Chondrocyte (in vitro differentiated cells): ENCODE measurements around the gene HEBP1. TPM values are rescaled to one million over a fixed set of nuclear protein-coding genes. Genes with fewer than 3 reads are reported as not detected.

Experiments used
- DNase-seq: peaks from one replicate; pipeline ENCODE4 v3.0.0; 2021; ENCODE audit warnings: mixed read lengths, low spot score
- H3K27ac Mint-ChIP-seq: one replicate; pipeline ENCODE4 v1.8.0; 2021; ENCODE audit warnings: mild to moderate bottlenecking, moderate library complexity, mixed read lengths; ENCODE audit not compliant: unreplicated experiment
- H3K27me3 Mint-ChIP-seq: 2 replicates; pipeline ENCODE4 v1.8.0; 2021; ENCODE audit warnings: low read depth, mixed read lengths
- H3K36me3 Mint-ChIP-seq: 2 replicates; pipeline ENCODE4 v1.8.0; 2021; ENCODE audit warnings: low read depth, mixed read lengths
- H3K4me1 Mint-ChIP-seq: 2 replicates; pipeline ENCODE4 v1.8.0; 2021; ENCODE audit warnings: low read depth, mild to moderate bottlenecking, mixed read lengths
- H3K4me3 Mint-ChIP-seq: one replicate; pipeline ENCODE4 v1.8.0; 2021; ENCODE audit warnings: mild to moderate bottlenecking, moderate library complexity, mixed read lengths; ENCODE audit not compliant: unreplicated experiment
- H3K9me3 Mint-ChIP-seq: 2 replicates; pipeline ENCODE4 v1.8.0; 2021; ENCODE audit warnings: low read depth, mixed read lengths
- CTCF ChIP-seq: fragments of 200-600 bp; sonication (generic); IDR thresholded peaks from 2 replicates; pipeline ENCODE4 v1.5.0; 2021; ENCODE audit warnings: antibody characterized with exemption, mild to moderate bottlenecking, moderate library complexity
- total RNA-seq: library from RNA; stranded (reverse); gene quantifications from 3 replicates; pipeline ENCODE4 v1.2.1, GENCODE V29; 2021

HEBP1 gene
- total RNA-seq, 1 donor from 2014 or later: 50.7 TPM

GRCh38 chr12:12964255-12964654 lies 35.8 kb downstream of the HEBP1 start:
- no peak overlapping the region for H3K4me3 Mint-ChIP-seq
- peaks cover 6% of the 10 kb centered on the region for H3K9me3 Mint-ChIP-seq
- no peaks in the 10 kb centered on the region for H3K27me3 Mint-ChIP-seq
- H3K4me1 Mint-ChIP-seq: no peaks in the 10 kb centered on the region
- H3K36me3 Mint-ChIP-seq: peaks cover 11% of the 10 kb centered on the region
- TF ChIP-seq CTCF: no peak
- DNase-seq: no peak
- H3K27ac Mint-ChIP-seq: no peak overlapping the region

GRCh38 chr12:12960639-12961209 lies 39.3 kb downstream of the HEBP1 start:
- TF ChIP-seq CTCF: no peak
- no peaks in the 10 kb centered on the region for H3K4me1 Mint-ChIP-seq
- no peak overlapping the region for H3K27ac Mint-ChIP-seq
- DNase-seq: no peak
- H3K27me3 Mint-ChIP-seq: no peaks in the 10 kb centered on the region
- peaks cover 6% of the 10 kb centered on the region for H3K9me3 Mint-ChIP-seq
- no peaks in the 10 kb centered on the region for H3K36me3 Mint-ChIP-seq
- no peak overlapping the region for H3K4me3 Mint-ChIP-seq

- Mint-ChIP-seq H3K36me3 (no peaks in the 10 kb centered on the region), H3K27ac (no peak overlapping the region), H3K9me3 (no peaks in the 10 kb centered on the region), H3K27me3 (no peaks in the 10 kb centered on the region), H3K4me3 (no peak overlapping the region), H3K4me1 (peaks cover 5% of the 10 kb centered on the region)
- DNase-seq: no peak
- no peak for TF ChIP-seq CTCF
These were observed 41.2 kb downstream of the HEBP1 start for GRCh38 chr12:12958886-12959285.

- no peak for DNase-seq
- no peak for TF ChIP-seq CTCF
- Mint-ChIP-seq H3K27ac (no peak overlapping the region), H3K4me1 (peaks cover 5% of the 10 kb centered on the region), H3K9me3 (no peaks in the 10 kb centered on the region), H3K27me3 (no peaks in the 10 kb centered on the region), H3K4me3 (no peak overlapping the region), H3K36me3 (no peaks in the 10 kb centered on the region)
These were observed 45.0 kb downstream of the HEBP1 start for GRCh38 chr12:12954878-12955625.

GRCh38 chr12:12954356-12954755 lies 45.7 kb downstream of the HEBP1 start:
- no peak for TF ChIP-seq CTCF
- no peak overlapping the region for H3K27ac Mint-ChIP-seq
- no peaks in the 10 kb centered on the region for H3K27me3 Mint-ChIP-seq
- H3K36me3 Mint-ChIP-seq: no peaks in the 10 kb centered on the region
- H3K4me1 Mint-ChIP-seq: peaks cover 5% of the 10 kb centered on the region
- no peak overlapping the region for H3K4me3 Mint-ChIP-seq
- H3K9me3 Mint-ChIP-seq: no peaks in the 10 kb centered on the region
- no peak for DNase-seq
